ENCODE results near the gene MCF2L. TPM values are rescaled to one million over a fixed set of nuclear protein-coding genes. Genes with fewer than 3 reads are reported as not detected.

MCF2L gene
- total RNA-seq, 1 donor from 2014 or later = 41.2 TPM

DNA sequence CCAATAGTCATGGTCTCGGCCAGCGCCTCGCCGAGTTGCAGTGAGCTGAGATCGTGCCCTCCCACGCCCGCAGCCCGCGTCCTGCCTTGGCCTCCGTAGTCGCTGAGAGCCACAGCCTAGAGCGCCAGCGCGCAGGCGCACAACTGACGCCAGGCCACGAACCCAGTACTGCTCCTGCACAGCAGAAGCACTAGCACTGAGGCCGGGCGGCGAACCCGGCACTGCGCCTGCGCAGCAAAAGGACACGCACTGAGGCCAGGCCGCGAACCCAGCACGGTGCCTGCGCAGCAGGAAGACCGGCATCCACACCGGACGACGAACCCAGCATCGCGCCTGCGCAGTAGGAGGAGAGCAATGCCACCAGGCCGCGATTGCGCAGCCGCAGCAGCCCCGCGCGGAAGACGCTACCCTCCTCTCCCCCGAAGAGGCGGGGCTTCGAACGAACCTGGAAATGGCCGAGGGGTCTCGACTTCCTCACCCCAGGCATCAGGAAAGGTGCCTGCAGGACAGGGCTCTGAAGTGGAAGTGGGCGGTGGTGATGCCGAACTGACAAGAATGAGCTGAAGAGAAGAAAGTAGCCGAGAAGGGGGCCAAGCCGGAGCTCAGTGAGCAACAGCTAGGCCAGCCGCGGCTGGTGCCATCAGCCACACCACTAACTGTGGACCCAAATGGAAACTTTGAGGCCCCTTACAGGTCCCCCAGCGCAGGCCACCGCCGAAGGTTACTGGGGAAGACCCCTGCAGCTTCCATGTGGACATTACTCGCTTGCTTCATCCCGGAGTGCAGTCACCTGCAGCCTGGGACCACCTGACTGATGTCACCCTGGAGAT, 161.1 kb downstream of the MCF2L start:
- Histone ChIP-seq H3K36me3 (no peaks in the 10 kb centered on the region), H3K9me3 (replicated peaks) (no peaks in the 10 kb centered on the region), H3K27ac (replicated peaks) (no peak overlapping the region), H3K27me3 (ENCODE audit: low read depth) (peaks cover 17% of the 10 kb centered on the region), H3K4me3 (peak overlapping the region; percentile 55), H3K4me1 (peaks cover 5% of the 10 kb centered on the region)
- no peak for DNase-seq
- TF ChIP-seq, protein P1, sequence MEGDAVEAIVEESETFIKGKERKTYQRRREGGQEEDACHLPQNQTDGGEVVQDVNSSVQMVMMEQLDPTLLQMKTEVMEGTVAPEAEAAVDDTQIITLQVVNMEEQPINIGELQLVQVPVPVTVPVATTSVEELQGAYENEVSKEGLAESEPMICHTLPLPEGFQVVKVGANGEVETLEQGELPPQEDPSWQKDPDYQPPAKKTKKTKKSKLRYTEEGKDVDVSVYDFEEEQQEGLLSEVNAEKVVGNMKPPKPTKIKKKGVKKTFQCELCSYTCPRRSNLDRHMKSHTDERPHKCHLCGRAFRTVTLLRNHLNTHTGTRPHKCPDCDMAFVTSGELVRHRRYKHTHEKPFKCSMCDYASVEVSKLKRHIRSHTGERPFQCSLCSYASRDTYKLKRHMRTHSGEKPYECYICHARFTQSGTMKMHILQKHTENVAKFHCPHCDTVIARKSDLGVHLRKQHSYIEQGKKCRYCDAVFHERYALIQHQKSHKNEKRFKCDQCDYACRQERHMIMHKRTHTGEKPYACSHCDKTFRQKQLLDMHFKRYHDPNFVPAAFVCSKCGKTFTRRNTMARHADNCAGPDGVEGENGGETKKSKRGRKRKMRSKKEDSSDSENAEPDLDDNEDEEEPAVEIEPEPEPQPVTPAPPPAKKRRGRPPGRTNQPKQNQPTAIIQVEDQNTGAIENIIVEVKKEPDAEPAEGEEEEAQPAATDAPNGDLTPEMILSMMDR (IDR thresholded peaks at IDR 0.05; ENCODE audit: borderline replicate concordance) = no peak
- intact Hi-C loops (cut with micrococcal nuclease) = no loop called here

DNA sequence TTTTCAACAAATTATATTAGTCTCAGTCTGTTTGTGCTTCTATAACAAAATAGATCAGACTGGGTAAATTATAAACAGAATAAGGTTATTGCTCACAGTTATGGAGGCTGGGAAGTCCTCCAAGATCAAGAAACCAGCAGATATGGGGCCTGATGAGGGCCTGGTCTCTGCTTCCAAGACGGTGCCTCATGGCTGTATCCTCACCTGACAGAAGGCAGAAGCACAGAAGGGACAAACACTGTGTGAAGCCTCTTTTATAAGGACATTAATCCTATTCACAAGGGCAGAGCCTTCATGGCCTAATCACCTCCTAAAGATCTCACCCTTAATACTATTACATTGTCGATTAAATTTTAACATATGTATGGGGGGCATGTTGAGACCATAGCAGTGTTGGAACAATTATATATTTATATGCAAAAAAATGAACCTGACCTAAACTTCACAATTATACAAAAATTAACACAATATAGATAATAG, 166.3 kb downstream of the MCF2L start:
- Histone ChIP-seq H3K27ac (replicated peaks) (no peak overlapping the region), H3K9me3 (replicated peaks) (no peaks in the 10 kb centered on the region), H3K4me1 (peaks cover under 1% of the 10 kb centered on the region), H3K27me3 (ENCODE audit: low read depth) (no peaks in the 10 kb centered on the region), H3K36me3 (no peaks in the 10 kb centered on the region), H3K4me3 (no peak overlapping the region)
- intact Hi-C loops (cut with micrococcal nuclease) = no loop called here
- TF ChIP-seq, protein P1 (IDR thresholded peaks at IDR 0.05; ENCODE audit: borderline replicate concordance) = no peak
- DNase-seq = no peak

DNA sequence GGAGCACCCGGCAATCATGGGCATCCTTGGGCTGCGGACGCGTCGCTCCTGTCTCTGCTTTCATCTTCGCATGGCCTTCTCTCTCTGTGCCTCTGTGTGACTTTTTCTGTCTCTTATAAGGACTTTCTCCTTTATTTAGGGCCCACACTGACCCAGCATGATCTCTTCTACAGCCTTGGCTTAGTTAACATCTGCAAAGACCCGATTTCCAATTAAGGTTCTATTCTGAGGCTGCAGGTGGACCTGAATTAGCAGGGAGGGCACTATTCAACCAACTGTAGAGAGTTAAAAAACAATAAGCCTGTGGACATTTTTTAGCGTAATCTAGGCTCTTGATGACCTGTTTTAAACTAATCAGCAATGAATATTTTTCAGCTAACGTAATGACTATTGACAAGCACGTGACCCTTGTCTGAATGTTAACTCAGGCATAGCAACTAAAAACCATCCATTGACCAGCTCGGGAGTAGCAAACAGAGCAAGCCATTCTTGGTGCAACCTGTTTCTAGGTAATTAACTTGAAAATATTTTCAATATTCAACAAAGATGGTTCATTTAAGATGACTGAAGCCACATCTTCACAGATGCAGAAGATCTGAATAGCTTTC, 168.8 kb downstream of the MCF2L start:
- intact Hi-C loops (cut with micrococcal nuclease) = no loop called here
- no peak overlapping the region for H3K4me3 ChIP-seq
- DNase-seq = no peak

DNA sequence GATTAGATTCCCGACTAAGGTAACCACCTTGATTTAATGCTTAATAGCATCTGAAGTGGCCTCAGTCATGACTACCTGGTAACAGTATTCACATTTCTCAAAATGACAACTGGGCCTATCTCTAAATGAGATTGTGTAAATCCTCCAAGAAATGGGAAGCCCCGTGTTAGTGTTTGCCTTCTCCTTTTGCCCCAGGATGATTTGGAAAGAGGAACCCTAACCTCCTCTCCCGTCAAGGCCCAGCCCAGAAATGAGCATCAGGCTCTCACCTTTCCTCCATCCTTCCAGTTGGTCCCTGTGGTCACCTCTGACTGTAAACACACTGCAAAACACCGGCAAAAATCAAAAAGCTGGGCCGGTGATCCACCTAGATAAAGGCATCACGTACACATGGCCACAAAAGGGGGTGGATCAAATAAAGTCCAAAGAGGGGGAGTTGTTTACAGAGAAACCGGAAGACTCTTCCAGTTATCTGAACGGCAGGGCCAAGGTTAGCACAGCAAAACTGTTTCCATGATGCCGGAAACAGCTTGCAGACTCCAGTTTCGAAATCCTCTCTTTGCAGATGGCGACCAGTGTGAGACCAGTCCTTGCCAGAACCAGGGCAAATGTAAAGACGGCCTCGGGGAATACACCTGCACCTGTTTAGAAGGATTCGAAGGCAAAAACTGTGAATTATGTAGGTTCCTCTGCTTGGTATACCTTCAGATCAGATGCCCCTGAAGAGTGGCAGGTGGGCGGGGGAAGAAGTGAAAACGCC, 170.0 kb downstream of the MCF2L start:
- Histone ChIP-seq H3K4me1 (no peaks in the 10 kb centered on the region), H3K27ac (replicated peaks) (no peak overlapping the region), H3K9me3 (replicated peaks) (no peaks in the 10 kb centered on the region), H3K36me3 (no peaks in the 10 kb centered on the region), H3K4me3 (no peak overlapping the region), H3K27me3 (ENCODE audit: low read depth) (no peaks in the 10 kb centered on the region)
- no peak for DNase-seq
- intact Hi-C loops (cut with micrococcal nuclease) = no loop called here
- TF ChIP-seq, protein P1 (IDR thresholded peaks at IDR 0.05; ENCODE audit: borderline replicate concordance) = no peak

More for the DNA sequence above, 168.8 kb downstream of the MCF2L start:
- no peaks in the 10 kb centered on the region for H3K27me3 ChIP-seq (ENCODE audit: low read depth)
- no peaks in the 10 kb centered on the region for H3K36me3 ChIP-seq
- H3K27ac ChIP-seq (replicated peaks) = no peak overlapping the region
- H3K9me3 ChIP-seq (replicated peaks) = no peaks in the 10 kb centered on the region
- no peaks in the 10 kb centered on the region for H3K4me1 ChIP-seq
- TF ChIP-seq, protein P1 (IDR thresholded peaks at IDR 0.05; ENCODE audit: borderline replicate concordance) = no peak

DNA sequence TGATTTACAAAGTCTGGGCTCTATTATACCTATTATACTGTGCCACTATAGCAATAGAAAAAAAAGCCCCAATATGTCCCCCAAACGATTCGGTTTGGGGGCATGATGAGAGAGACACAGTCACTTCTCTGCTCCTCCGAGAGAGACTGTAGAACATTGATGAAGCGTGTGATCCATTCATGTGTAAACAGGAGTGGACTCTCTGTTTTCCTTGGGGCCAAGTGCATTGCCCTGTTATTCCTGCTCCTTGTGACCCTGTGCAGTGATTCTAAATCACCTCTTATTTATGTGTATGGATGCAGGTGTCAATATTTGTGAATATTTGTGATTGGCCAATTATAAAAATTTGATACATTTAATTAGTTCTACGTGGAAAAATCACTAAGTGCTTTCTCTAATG, 170.6 kb downstream of the MCF2L start:
- TF ChIP-seq, protein P1 (IDR thresholded peaks at IDR 0.05; ENCODE audit: borderline replicate concordance) = no peak
- no peaks in the 10 kb centered on the region for H3K4me1 ChIP-seq
- no peaks in the 10 kb centered on the region for H3K36me3 ChIP-seq
- no peak overlapping the region for H3K27ac ChIP-seq (replicated peaks)
- no peaks in the 10 kb centered on the region for H3K9me3 ChIP-seq (replicated peaks)
- DNase-seq = no peak
- H3K4me3 ChIP-seq = no peak overlapping the region
- intact Hi-C loops (cut with micrococcal nuclease) = no loop called here
- no peaks in the 10 kb centered on the region for H3K27me3 ChIP-seq (ENCODE audit: low read depth)
